Stomach (tissue), 4 donors: ENCODE results near the gene MMP10.

Experiments used
- EP300 ChIP-seq: sonication (generic); formaldehyde crosslinking; IDR thresholded peaks from one replicate; pipeline ENCODE4 v1.6.1; 2017; ENCODE audit warnings: antibody characterized with exemption
- POLR2A ChIP-seq, 4 donors: fragments of 450-650 bp; IDR thresholded peaks; one replicate each; pipeline ENCODE4 v1.6.1; 2016; ENCODE audit warnings: antibody characterized with exemption in 4 of 4, control low read depth in 2 of 4, mild to moderate bottlenecking in 1 of 4, moderate library complexity in 1 of 4
- TF ChIP-seq, protein P1 (sequence below), 7 experiments: fragments of 450-650 bp in 4 of 7; fragments of 200-600 bp in 3 of 7; sonication (generic) in 3 of 7; IDR thresholded peaks; one replicate each; pipeline ENCODE4 v1.5.1; 2016 to 2019; ENCODE audit warnings: antibody characterized with exemption in 7 of 7, control low read depth in 2 of 7, mild to moderate bottlenecking in 1 of 7

DNA sequence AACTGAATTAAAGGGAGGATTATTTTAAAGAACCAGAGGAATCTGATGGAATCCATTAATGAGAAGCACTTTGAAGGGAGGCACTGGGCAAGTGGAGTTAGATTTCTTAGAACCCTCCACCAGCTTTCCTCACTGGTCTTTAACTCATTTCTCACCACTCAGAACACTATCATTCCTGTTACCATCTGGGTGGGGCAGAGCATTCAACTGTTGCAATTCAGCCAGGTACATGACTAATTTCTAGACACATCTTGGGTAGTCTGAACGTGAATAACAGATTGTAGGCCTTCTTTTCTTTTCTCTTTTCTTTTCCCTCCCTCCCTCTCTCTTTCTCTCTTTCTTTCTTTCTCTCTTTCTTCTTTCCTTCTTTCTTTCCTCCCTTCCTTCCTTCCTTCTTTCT lies 33.1 kb upstream of the MMP10 start:
- TF ChIP-seq EP300 (no peak), POLR2A (IDR thresholded peaks at IDR 0.05) (no peak)
- TF ChIP-seq, protein P1, sequence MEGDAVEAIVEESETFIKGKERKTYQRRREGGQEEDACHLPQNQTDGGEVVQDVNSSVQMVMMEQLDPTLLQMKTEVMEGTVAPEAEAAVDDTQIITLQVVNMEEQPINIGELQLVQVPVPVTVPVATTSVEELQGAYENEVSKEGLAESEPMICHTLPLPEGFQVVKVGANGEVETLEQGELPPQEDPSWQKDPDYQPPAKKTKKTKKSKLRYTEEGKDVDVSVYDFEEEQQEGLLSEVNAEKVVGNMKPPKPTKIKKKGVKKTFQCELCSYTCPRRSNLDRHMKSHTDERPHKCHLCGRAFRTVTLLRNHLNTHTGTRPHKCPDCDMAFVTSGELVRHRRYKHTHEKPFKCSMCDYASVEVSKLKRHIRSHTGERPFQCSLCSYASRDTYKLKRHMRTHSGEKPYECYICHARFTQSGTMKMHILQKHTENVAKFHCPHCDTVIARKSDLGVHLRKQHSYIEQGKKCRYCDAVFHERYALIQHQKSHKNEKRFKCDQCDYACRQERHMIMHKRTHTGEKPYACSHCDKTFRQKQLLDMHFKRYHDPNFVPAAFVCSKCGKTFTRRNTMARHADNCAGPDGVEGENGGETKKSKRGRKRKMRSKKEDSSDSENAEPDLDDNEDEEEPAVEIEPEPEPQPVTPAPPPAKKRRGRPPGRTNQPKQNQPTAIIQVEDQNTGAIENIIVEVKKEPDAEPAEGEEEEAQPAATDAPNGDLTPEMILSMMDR (IDR thresholded peaks at IDR 0.05) = no peak
